22Rv1 (cell line): ENCODE results near the gene SLIT3.
"Not testable (repeated sequence)": the region's sequence is repeated elsewhere in the genome, so short reads cannot be mapped to it uniquely, and the experiment has no call there.

Source experiments
- H3K27ac ChIP-seq: fragments of 450-650 bp; 2 replicates; pipeline ENCODE4 v1.5.1; 2017
- CTCF ChIP-seq: fragments of 450-650 bp; IDR thresholded peaks from 2 replicates; pipeline ENCODE4 v1.5.1; 2017; ENCODE audit warnings: mild to moderate bottlenecking
- ZFX ChIP-seq: fragments of 450-650 bp; IDR thresholded peaks from 2 replicates; pipeline ENCODE4 v1.6.1; 2017; ENCODE audit warnings: antibody characterized with exemption, borderline replicate concordance

Gene SLIT3

GRCh38 chr5:168637793-168638192, 663.1 kb downstream of the SLIT3 start:
- no peak overlapping the region for H3K27ac ChIP-seq
- TF ChIP-seq ZFX = no peak
- no peak for TF ChIP-seq CTCF

DNA sequence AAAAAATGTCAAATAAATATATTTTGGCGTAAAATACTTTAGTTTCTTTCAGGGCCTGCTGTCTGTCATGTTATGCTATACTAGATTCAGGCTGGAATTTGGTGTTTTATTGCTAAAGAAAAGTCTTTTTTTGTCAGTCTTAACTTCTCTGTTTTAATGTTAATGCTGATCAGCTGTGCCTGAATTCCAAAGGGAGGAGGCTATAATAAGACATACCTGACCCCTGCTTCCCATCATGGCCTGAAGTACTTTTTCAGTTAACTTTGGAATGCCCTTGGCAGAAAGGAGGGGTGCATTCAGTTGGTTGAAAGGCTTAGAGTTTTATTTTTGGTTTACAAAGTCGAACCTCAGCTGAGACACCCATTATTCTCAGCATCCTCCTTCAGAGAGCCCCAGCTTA, 663.7 kb downstream of the SLIT3 start:
- TF ChIP-seq CTCF (no peak), ZFX (no peak)
- no peak overlapping the region for H3K27ac ChIP-seq

DNA sequence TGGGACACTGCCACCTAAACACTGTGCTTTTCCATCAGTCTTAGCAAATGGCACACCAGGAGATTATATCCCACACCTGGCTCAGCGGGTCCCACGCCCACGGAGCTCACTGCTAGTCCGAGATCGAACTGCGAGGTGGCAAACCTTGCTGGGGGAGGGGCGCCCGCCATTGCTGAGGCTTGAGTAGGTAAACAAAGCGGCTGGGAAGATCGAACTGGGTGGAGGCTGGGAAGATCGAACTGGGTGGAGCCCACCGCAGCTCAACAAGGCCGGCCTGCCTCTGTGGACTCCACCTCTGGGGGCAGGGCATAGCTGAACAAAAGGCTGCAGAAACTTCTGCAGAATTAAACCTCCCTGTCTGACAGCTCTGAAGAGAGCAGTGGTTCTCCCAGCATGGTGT, 670.0 kb downstream of the SLIT3 start:
- not testable (repeated sequence) for H3K27ac ChIP-seq

DNA sequence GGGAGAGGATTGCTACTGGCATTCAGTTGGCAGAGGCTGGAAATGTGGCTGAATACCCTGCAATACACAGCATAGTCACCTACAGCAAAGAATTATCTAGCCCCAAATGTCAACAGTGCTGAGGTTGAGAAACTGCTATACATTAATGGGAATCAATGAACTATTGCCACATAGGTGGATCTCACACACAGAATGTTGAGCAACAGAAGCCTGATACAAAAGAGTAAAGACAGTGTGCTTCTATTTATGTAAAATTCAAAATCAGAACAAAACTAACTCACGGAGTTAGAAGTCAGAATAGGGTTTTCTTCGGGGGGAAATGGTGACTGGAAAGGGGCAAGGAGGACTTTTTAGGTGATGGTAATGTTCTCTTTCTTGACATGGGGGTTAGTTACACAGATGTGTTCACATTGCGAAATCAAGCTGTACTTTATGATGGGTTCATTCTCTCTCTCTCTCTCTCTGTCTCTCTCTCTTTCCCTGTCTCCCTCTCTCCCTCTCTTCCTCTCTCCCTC, 676.0 kb downstream of the SLIT3 start:
- no peak overlapping the region for H3K27ac ChIP-seq
- TF ChIP-seq ZFX = no peak
- TF ChIP-seq CTCF = no peak

DNA sequence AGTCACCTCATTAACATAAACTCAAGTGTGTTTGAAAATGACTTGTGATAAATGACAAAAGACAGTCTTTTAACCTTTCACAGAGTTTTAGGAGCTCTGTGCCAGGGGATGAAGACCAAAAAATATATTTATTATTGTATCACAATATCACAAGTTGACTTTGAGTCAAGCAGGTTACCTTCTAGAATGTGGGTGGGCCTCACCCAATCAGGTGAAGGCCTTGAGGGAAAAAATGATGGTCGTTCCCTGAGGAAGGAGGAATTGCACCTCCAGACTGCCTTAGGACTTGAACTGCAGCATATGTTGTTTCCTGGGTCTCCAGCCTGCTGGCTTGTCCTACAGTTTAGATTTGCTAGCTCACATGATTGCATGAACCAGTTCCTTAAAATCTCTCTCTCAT, 680.1 kb downstream of the SLIT3 start:
- H3K27ac ChIP-seq = no peak overlapping the region
- TF ChIP-seq CTCF = no peak
- no peak for TF ChIP-seq ZFX

DNA sequence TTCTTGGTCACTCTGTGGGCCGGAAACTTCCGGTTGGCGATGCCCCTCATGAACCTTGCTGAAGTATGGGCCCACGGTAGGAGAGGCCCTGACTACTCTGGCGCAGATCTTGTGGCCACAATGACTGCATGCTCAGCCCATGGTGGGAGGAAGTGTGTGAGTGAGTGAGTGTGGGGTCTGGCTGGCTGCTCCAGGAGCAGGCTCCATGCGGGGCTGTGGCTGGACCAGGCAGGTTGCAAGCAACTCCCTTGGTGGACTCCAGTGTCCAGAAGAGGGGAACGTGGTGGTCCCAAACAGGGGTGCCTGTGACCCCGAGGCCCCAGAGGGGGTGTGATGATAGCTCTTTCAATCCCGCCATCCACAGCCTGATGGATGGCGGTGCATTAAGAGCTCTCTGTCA, 686.3 kb downstream of the SLIT3 start:
- H3K27ac ChIP-seq = no peak overlapping the region
- no peak for TF ChIP-seq ZFX

- no peak overlapping the region for H3K27ac ChIP-seq
- TF ChIP-seq CTCF = no peak
- no peak for TF ChIP-seq ZFX
Observed at GRCh38 chr5:168613996-168614395, 686.9 kb downstream of the SLIT3 start.

DNA sequence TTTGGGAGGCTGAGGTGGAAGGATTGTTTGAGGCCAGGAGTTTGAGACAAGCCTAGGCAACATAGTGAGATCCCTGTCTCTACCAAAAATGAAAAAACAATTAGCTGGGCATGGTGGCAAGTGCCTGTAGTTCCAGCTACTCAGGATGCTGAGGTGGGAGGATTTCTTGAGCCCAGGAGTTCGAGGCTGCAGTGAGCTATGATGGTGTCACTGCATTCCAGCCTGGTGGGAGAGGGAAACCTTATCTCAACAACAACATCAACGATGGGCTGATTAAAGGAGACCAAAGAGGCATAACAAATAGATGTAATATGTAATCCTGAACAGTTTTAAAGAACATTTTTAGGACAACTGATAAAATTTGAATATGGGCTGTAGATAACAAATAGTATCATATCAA, 687.5 kb downstream of the SLIT3 start:
- no peak for TF ChIP-seq ZFX
- no peak for TF ChIP-seq CTCF
- no peak overlapping the region for H3K27ac ChIP-seq

DNA sequence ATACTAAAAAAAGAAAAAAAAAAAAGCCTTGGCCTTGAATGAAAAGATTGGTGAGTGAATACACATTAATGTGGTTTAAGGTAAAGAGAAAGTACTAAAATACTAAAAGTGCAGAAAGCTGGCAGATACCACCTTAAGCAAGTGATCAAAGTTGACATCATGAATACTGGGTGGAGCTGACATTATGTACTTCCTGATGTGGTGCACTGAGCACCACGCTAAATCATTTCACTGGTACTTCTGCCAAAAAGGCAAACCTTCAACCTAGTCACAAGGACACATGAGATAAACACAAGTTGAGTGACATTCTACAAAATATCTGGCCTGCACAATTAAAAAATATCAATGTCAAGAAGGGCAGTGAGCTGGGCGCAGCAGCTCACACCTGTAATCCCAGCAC, 687.9 kb downstream of the SLIT3 start:
- TF ChIP-seq ZFX (no peak), CTCF (no peak)
- H3K27ac ChIP-seq = no peak overlapping the region
